Trophoblast cell (in vitro differentiated cells and primary cell): ENCODE data around the gene MAML1.

ENCODE experiments used
- DNase-seq, 2 donors: peaks; one replicate each; pipeline ENCODE4 v3.0.0-alpha.2; 2016
- H2AFZ ChIP-seq: 2 replicates; pipeline ENCODE4 v1.6.1; 2013; ENCODE audit warnings: low read length, moderate library complexity, mild to moderate bottlenecking; ENCODE audit not compliant: insufficient read depth, poor library complexity
- H2AK5ac ChIP-seq: 2 replicates; pipeline ENCODE4 v1.6.1; 2013; ENCODE audit warnings: mild to moderate bottlenecking, low read length
- H2BK120ac ChIP-seq: 2 replicates; pipeline ENCODE4 v1.6.1; 2013; ENCODE audit warnings: low read length, mild to moderate bottlenecking, moderate library complexity; ENCODE audit not compliant: insufficient read depth, poor library complexity
- H2BK12ac ChIP-seq: 2 replicates; pipeline ENCODE4 v1.6.1; 2013; ENCODE audit warnings: mild to moderate bottlenecking, low read length, moderate library complexity
- H2BK5ac ChIP-seq: 2 replicates; pipeline ENCODE4 v1.6.1; 2013; ENCODE audit warnings: low read length, low read depth, moderate library complexity, mild to moderate bottlenecking; ENCODE audit not compliant: poor library complexity
- H3K14ac ChIP-seq: 2 replicates; pipeline ENCODE4 v1.6.1; 2013; ENCODE audit warnings: mild to moderate bottlenecking, low read length
- H3K18ac ChIP-seq: 2 replicates; pipeline ENCODE4 v1.6.1; 2013; ENCODE audit warnings: mild to moderate bottlenecking, low read length
- H3K23ac ChIP-seq: 2 replicates; pipeline ENCODE4 v1.6.1; 2013; ENCODE audit warnings: low read length
- H3K27ac ChIP-seq: 2 replicates; pipeline ENCODE4 v1.5.1; 2013; ENCODE audit warnings: low read depth, mild to moderate bottlenecking, inconsistent platforms, low read length, moderate library complexity
- H3K27me3 ChIP-seq: 2 replicates; pipeline ENCODE4 v1.6.1; 2013; ENCODE audit warnings: inconsistent platforms, mild to moderate bottlenecking, low read length, moderate library complexity; ENCODE audit not compliant: insufficient read depth
- H3K36me3 ChIP-seq, 2 experiments: 1 replicate in 1 of 2; 2 replicates in 1 of 2; pipeline ENCODE4 v1.6.1; 2013; ENCODE audit warnings: low read length in 2 of 2, mild to moderate bottlenecking in 2 of 2, moderate library complexity in 1 of 2; ENCODE audit not compliant: insufficient read depth in 2 of 2, control insufficient read depth in 1 of 2
- H3K4ac ChIP-seq: 2 replicates; pipeline ENCODE4 v1.6.1; 2013; ENCODE audit warnings: low read depth, mild to moderate bottlenecking, low read length, moderate library complexity
- H3K4me1 ChIP-seq, 2 experiments: 1 replicate in 1 of 2; 2 replicates in 1 of 2; pipeline ENCODE4 v1.6.1; 2013; ENCODE audit warnings: low read length in 2 of 2, mild to moderate bottlenecking in 2 of 2, moderate library complexity in 1 of 2; ENCODE audit not compliant: insufficient read depth in 2 of 2, control insufficient read depth in 1 of 2
- H3K4me2 ChIP-seq: 2 replicates; pipeline ENCODE4 v1.6.1; 2013; ENCODE audit warnings: inconsistent platforms, mild to moderate bottlenecking, low read length, moderate library complexity
- H3K4me3 ChIP-seq: 2 replicates; pipeline ENCODE4 v1.5.1; 2013; ENCODE audit warnings: mild to moderate bottlenecking, low read depth, low read length, inconsistent platforms
- H3K79me1 ChIP-seq: one replicate; pipeline ENCODE4 v1.6.1; 2013; ENCODE audit warnings: low read length
- H3K79me2 ChIP-seq: 2 replicates; pipeline ENCODE4 v1.6.1; 2013; ENCODE audit warnings: low read length, mild to moderate bottlenecking; ENCODE audit not compliant: control insufficient read depth, insufficient read depth, poor library complexity
- H3K9ac ChIP-seq: 2 replicates; pipeline ENCODE4 v1.6.1; 2013; ENCODE audit warnings: mild to moderate bottlenecking, low read length
- H3K9me3 ChIP-seq: 2 replicates; pipeline ENCODE4 v1.6.1; 2013; ENCODE audit warnings: low read depth, mild to moderate bottlenecking, control low read depth, inconsistent platforms, low read length; ENCODE audit not compliant: insufficient read depth
- H4K12ac ChIP-seq: 2 replicates; pipeline ENCODE4 v1.6.1; 2013; ENCODE audit warnings: low read depth, mild to moderate bottlenecking, low read length, moderate library complexity
- H4K8ac ChIP-seq: 2 replicates; pipeline ENCODE4 v1.6.1; 2013; ENCODE audit warnings: low read depth, mild to moderate bottlenecking, low read length, moderate library complexity
- H4K91ac ChIP-seq: one replicate; pipeline ENCODE4 v1.6.1; 2013; ENCODE audit warnings: low read depth, mild to moderate bottlenecking, low read length, moderate library complexity
- WGBS: extraction: QIAGEN DNeasy Blood & Tissue Kit; methylation state at CpG from one replicate; pipeline ENCODE4 v1.1.7; 2013; ENCODE audit warnings: missing lambda C conversion rate; ENCODE audit not compliant: insufficient read length, insufficient coverage; ENCODE audit errors: extremely low coverage; 5-methylcytosine and 5-hydroxymethylcytosine counted together

Gene MAML1

GRCh38 chr5:179762781-179763176, 30.2 kb downstream of the MAML1 start:
- Histone ChIP-seq H3K9me3 (peaks cover 3% of the 10 kb centered on the region), H3K4me3 (no peak overlapping the region), H2AK5ac (no peak overlapping the region), H3K79me2 (peaks cover 8% of the 10 kb centered on the region), H3K4me1 (peaks cover 23 to 45% of the 10 kb centered on the region in 2 experiments), H4K8ac (no peak overlapping the region), H4K12ac (no peak overlapping the region), H2BK12ac (no peak overlapping the region), H3K4me2 (no peak overlapping the region), H3K27ac (no peak overlapping the region), H3K27me3 (no peaks in the 10 kb centered on the region), H3K9ac (no peak overlapping the region), H3K14ac (no peak overlapping the region), H3K4ac (no peak overlapping the region), H4K91ac (no peak overlapping the region), H3K23ac (no peak overlapping the region), H3K18ac (no peak overlapping the region), H3K79me1 (peaks cover 18% of the 10 kb centered on the region), H2BK5ac (no peak overlapping the region), H2BK120ac (no peak overlapping the region), H2AFZ (no peak overlapping the region), H3K36me3 (peaks cover 11 to 14% of the 10 kb centered on the region in 2 experiments)
- WGBS = no CpG with 5 or more reads among the region's 3 CpGs
- no peak for DNase-seq

GRCh38 chr5:179763215-179763945, 30.8 kb downstream of the MAML1 start:
- H3K9ac ChIP-seq = no peak overlapping the region
- H3K4me1 ChIP-seq = peaks cover 23 to 45% of the 10 kb centered on the region in 2 experiments
- H2AFZ ChIP-seq = no peak overlapping the region
- peak overlapping the region; percentile 90 for H4K91ac ChIP-seq
- peak overlapping the region; percentile 88 for H2AK5ac ChIP-seq
- H2BK120ac ChIP-seq = peak overlapping the region; percentile 74
- no CpG with 5 or more reads among the region's 10 CpGs for WGBS
- peaks cover 18% of the 10 kb centered on the region for H3K79me1 ChIP-seq
- H3K36me3 ChIP-seq = peaks cover 11 to 14% of the 10 kb centered on the region in 2 experiments
- H3K14ac ChIP-seq = peak overlapping the region; percentile 89
- H4K8ac ChIP-seq = no peak overlapping the region
- H3K4ac ChIP-seq = peak overlapping the region; percentile 85
- no peak overlapping the region for H3K4me3 ChIP-seq
- peak overlapping the region; percentile 93 for H2BK5ac ChIP-seq
- H3K27me3 ChIP-seq = no peaks in the 10 kb centered on the region
- DNase-seq = peak; percentile 91 to 93
- peak overlapping the region; percentile 85 for H3K27ac ChIP-seq
- H2BK12ac ChIP-seq = peak overlapping the region; percentile 90
- H3K23ac ChIP-seq = no peak overlapping the region
- H3K4me2 ChIP-seq = no peak overlapping the region
- no peak overlapping the region for H3K18ac ChIP-seq
- peaks cover 8% of the 10 kb centered on the region for H3K79me2 ChIP-seq
- no peak overlapping the region for H4K12ac ChIP-seq
- peaks cover 3% of the 10 kb centered on the region for H3K9me3 ChIP-seq

GRCh38 chr5:179764056-179764455, 31.4 kb downstream of the MAML1 start:
- Histone ChIP-seq H3K4ac (peak overlapping the region; percentile 85), H2AK5ac (peak overlapping the region; percentile 77), H4K91ac (peak overlapping the region; percentile 90), H3K9me3 (peaks cover 3% of the 10 kb centered on the region), H2BK5ac (peak overlapping the region; percentile 1), H2AFZ (no peak overlapping the region), H3K79me2 (peaks cover 8% of the 10 kb centered on the region), H4K8ac (peak overlapping the region; percentile 37), H3K4me2 (no peak overlapping the region), H3K27me3 (no peaks in the 10 kb centered on the region), H3K4me1 (peaks cover 23 to 49% of the 10 kb centered on the region in 2 experiments), H3K18ac (peak overlapping the region; percentile 74), H3K9ac (no peak overlapping the region), H4K12ac (peak overlapping the region; percentile 23), H3K23ac (no peak overlapping the region), H2BK120ac (peak overlapping the region; percentile 74), H2BK12ac (peak overlapping the region; percentile 89), H3K4me3 (no peak overlapping the region), H3K27ac (peak overlapping the region; percentile 85), H3K36me3 (peaks cover 16 to 18% of the 10 kb centered on the region in 2 experiments), H3K14ac (peak overlapping the region; percentile 69), H3K79me1 (peaks cover 18% of the 10 kb centered on the region)
- DNase-seq = no peak
- WGBS = no CpG with 5 or more reads among the region's 8 CpGs

- Histone ChIP-seq H3K9me3 (no peaks in the 10 kb centered on the region), H3K18ac (peak overlapping the region; percentile 83), H3K27ac (peak overlapping the region; percentile 95), H2BK12ac (no peak overlapping the region), H4K91ac (peak overlapping the region; percentile 94), H2AFZ (no peak overlapping the region), H3K4me2 (no peak overlapping the region), H3K14ac (peak overlapping the region; percentile 93), H4K8ac (no peak overlapping the region), H2BK120ac (peak overlapping the region; percentile 41), H3K79me1 (peaks cover 18% of the 10 kb centered on the region), H3K4ac (peak overlapping the region; percentile 7), H3K79me2 (peaks cover 8% of the 10 kb centered on the region), H3K4me1 (peaks cover 20 to 39% of the 10 kb centered on the region in 2 experiments), H3K9ac (no peak overlapping the region), H2AK5ac (no peak overlapping the region), H3K23ac (no peak overlapping the region), H3K27me3 (no peaks in the 10 kb centered on the region), H2BK5ac (peak overlapping the region; percentile 83), H4K12ac (peak overlapping the region; percentile 68), H3K4me3 (no peak overlapping the region), H3K36me3 (peaks cover 17 to 28% of the 10 kb centered on the region in 2 experiments)
- WGBS = no CpG with 5 or more reads among the region's 13 CpGs
- no peak for DNase-seq
These were observed 32.8 kb downstream of the MAML1 start for GRCh38 chr5:179765400-179765799.
